HCT116 (cell line): ENCODE results near the gene HSPB7.
"Not testable (repeated sequence)": the region's sequence is repeated elsewhere in the genome, so short reads cannot be mapped to it uniquely, and the experiment has no call there.

ENCODE experiments used
- CEBPB ChIP-seq: IDR thresholded peaks from 2 replicates; pipeline ENCODE4 v1.6.1; 2012; ENCODE audit warnings: low read depth
- EZH2 ChIP-seq: fragments of 200-600 bp; sonication (generic); IDR thresholded peaks from 2 replicates; pipeline ENCODE4 v1.6.1; 2017; ENCODE audit warnings: antibody characterized with exemption, mixed run types
- POLR2A ChIP-seq: IDR thresholded peaks from 2 replicates; pipeline ENCODE4 v1.7.0; 2011; ENCODE audit warnings: borderline replicate concordance; ENCODE audit not compliant: insufficient read depth, insufficient read length; ENCODE audit errors: extremely low read depth
- TCF7L2 ChIP-seq: IDR thresholded peaks from 2 replicates; pipeline ENCODE4 v1.7.0; 2011; ENCODE audit warnings: borderline replicate concordance, inconsistent platforms; ENCODE audit not compliant: insufficient read depth, insufficient read length; ENCODE audit errors: extremely low read depth
- ZNF274 ChIP-seq: fragments of 200-500 bp; sonication (Bioruptor generic); IDR thresholded peaks from 2 replicates; pipeline ENCODE4 v1.6.1; 2014; ENCODE audit warnings: mild to moderate bottlenecking, low read depth, low read length, inconsistent platforms
- TF ChIP-seq, protein P1 (sequence below), 3 experiments: fragments of 200-600 bp in 1 of 3; sonication (generic) in 1 of 3; IDR thresholded peaks in 2 of 3; conservative IDR thresholded peaks in 1 of 3; 2 replicates each; pipeline ENCODE4 v1.5.1; 2012 to 2017; ENCODE audit warnings: low read depth in 2 of 3, low read length in 2 of 3, antibody characterized with exemption in 1 of 3, borderline replicate concordance in 1 of 3, control low read depth in 1 of 3, mild to moderate bottlenecking in 1 of 3, mixed read lengths in 1 of 3, mixed run types in 1 of 3, moderate library complexity in 1 of 3; ENCODE audit not compliant: insufficient read depth in 1 of 3
- TF ChIP-seq, protein P2 (sequence below): IDR thresholded peaks from 2 replicates; pipeline ENCODE4 v1.6.1; 2012; ENCODE audit warnings: low read depth

DNA sequence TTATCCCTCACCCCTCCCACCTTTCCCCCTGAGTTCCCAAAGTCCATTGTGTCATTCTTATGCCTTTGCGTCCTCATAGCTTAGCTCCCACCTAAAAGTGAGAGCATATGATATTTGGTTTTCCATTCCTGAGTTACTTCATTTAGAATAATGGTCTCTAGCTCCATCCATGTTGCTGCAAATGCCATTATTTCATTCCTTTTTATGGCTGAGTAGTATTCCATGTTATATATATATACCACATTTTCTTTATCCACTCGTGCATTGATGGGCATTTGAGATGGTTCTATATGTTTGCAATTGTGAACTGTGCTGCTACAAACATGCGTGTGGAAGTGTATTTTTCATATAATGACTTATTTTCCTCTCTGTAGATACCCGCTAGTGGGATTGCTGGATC, 39.9 kb downstream of the HSPB7 start:
- TF ChIP-seq, protein P1, sequence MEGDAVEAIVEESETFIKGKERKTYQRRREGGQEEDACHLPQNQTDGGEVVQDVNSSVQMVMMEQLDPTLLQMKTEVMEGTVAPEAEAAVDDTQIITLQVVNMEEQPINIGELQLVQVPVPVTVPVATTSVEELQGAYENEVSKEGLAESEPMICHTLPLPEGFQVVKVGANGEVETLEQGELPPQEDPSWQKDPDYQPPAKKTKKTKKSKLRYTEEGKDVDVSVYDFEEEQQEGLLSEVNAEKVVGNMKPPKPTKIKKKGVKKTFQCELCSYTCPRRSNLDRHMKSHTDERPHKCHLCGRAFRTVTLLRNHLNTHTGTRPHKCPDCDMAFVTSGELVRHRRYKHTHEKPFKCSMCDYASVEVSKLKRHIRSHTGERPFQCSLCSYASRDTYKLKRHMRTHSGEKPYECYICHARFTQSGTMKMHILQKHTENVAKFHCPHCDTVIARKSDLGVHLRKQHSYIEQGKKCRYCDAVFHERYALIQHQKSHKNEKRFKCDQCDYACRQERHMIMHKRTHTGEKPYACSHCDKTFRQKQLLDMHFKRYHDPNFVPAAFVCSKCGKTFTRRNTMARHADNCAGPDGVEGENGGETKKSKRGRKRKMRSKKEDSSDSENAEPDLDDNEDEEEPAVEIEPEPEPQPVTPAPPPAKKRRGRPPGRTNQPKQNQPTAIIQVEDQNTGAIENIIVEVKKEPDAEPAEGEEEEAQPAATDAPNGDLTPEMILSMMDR (IDR thresholded peaks at IDR 0.05 in 2 of 3, conservative IDR thresholded peaks at IDR 0.05 in 1 of 3; ENCODE audit: borderline replicate concordance in 1 of 3, insufficient read depth in 1 of 3, low read depth in 2 of 3, low read length in 2 of 3), result not testable (repeated sequence)
- TF ChIP-seq POLR2A, TCF7L2, EZH2, CEBPB, ZNF274: not testable (repeated sequence)
- TF ChIP-seq, protein P2, sequence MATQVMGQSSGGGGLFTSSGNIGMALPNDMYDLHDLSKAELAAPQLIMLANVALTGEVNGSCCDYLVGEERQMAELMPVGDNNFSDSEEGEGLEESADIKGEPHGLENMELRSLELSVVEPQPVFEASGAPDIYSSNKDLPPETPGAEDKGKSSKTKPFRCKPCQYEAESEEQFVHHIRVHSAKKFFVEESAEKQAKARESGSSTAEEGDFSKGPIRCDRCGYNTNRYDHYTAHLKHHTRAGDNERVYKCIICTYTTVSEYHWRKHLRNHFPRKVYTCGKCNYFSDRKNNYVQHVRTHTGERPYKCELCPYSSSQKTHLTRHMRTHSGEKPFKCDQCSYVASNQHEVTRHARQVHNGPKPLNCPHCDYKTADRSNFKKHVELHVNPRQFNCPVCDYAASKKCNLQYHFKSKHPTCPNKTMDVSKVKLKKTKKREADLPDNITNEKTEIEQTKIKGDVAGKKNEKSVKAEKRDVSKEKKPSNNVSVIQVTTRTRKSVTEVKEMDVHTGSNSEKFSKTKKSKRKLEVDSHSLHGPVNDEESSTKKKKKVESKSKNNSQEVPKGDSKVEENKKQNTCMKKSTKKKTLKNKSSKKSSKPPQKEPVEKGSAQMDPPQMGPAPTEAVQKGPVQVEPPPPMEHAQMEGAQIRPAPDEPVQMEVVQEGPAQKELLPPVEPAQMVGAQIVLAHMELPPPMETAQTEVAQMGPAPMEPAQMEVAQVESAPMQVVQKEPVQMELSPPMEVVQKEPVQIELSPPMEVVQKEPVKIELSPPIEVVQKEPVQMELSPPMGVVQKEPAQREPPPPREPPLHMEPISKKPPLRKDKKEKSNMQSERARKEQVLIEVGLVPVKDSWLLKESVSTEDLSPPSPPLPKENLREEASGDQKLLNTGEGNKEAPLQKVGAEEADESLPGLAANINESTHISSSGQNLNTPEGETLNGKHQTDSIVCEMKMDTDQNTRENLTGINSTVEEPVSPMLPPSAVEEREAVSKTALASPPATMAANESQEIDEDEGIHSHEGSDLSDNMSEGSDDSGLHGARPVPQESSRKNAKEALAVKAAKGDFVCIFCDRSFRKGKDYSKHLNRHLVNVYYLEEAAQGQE, result not testable (repeated sequence)
